H9 (cell line): ENCODE measurements around the gene MS4A18. TPM values are rescaled to one million over a fixed set of nuclear protein-coding genes. Genes with fewer than 3 reads are reported as not detected.

Experiments
- DNase-seq: peaks from one replicate; pipeline ENCODE4 v3.0.0-alpha.2; 2017
- H2AFZ ChIP-seq: one replicate; pipeline ENCODE4 v1.6.1; 2013; ENCODE audit warnings: mild to moderate bottlenecking, low read length, control low read depth, moderate library complexity
- H2AK5ac ChIP-seq: 2 replicates; pipeline ENCODE4 v1.6.1; 2013; ENCODE audit warnings: low read length, control low read depth, mixed read lengths; ENCODE audit not compliant: insufficient read length
- H2BK120ac ChIP-seq: one replicate; pipeline ENCODE4 v1.6.1; 2013; ENCODE audit warnings: low read depth, mild to moderate bottlenecking, low read length, control low read depth, inconsistent platforms; ENCODE audit not compliant: poor library complexity, severe bottlenecking
- H2BK12ac ChIP-seq: 2 replicates; pipeline ENCODE4 v1.6.1; 2013; ENCODE audit warnings: low read length, control low read depth, mixed read lengths, low read depth; ENCODE audit not compliant: insufficient read length
- H2BK15ac ChIP-seq: 2 replicates; pipeline ENCODE4 v1.6.1; 2013; ENCODE audit warnings: low read depth, low read length, control low read depth
- H2BK20ac ChIP-seq: one replicate; pipeline ENCODE4 v1.6.1; 2013; ENCODE audit warnings: low read depth, mild to moderate bottlenecking, low read length, control low read depth, inconsistent platforms; ENCODE audit not compliant: poor library complexity, severe bottlenecking
- H2BK5ac ChIP-seq: 2 replicates; pipeline ENCODE4 v1.6.1; 2013; ENCODE audit warnings: low read length, control low read depth, mixed read lengths; ENCODE audit not compliant: insufficient read length
- H3K14ac ChIP-seq: 2 replicates; pipeline ENCODE4 v1.6.1; 2013; ENCODE audit warnings: low read length, control low read depth; ENCODE audit not compliant: insufficient read depth
- H3K18ac ChIP-seq: 2 replicates; pipeline ENCODE4 v1.6.1; 2013; ENCODE audit warnings: low read depth, mild to moderate bottlenecking, mixed read lengths, low read length, control low read depth; ENCODE audit not compliant: insufficient read length
- H3K23ac ChIP-seq: 2 replicates; pipeline ENCODE4 v1.6.1; 2013; ENCODE audit warnings: low read length, control low read depth, mixed read lengths, low read depth; ENCODE audit not compliant: insufficient read length
- H3K23me2 ChIP-seq: 2 replicates; pipeline ENCODE4 v1.6.1; 2013; ENCODE audit warnings: low read depth, mild to moderate bottlenecking, mixed read lengths, low read length, control low read depth; ENCODE audit not compliant: insufficient read length, poor library complexity, severe bottlenecking
- H3K27ac ChIP-seq: 2 replicates; pipeline ENCODE4 v1.5.1; 2013; ENCODE audit warnings: low read length, control low read depth, mixed read lengths, low read depth; ENCODE audit not compliant: insufficient read length
- H3K27me3 ChIP-seq: 2 replicates; pipeline ENCODE4 v1.6.1; 2013; ENCODE audit warnings: low read length, control low read depth, inconsistent platforms; ENCODE audit not compliant: insufficient read depth
- H3K4ac ChIP-seq: 2 replicates; pipeline ENCODE4 v1.6.1; 2013; ENCODE audit warnings: low read depth, mild to moderate bottlenecking, control low read depth, inconsistent platforms, low read length, moderate library complexity
- H3K4me1 ChIP-seq: 2 replicates; pipeline ENCODE4 v1.6.1; 2013; ENCODE audit warnings: low read length, control low read depth, inconsistent platforms; ENCODE audit not compliant: insufficient read depth
- H3K4me2 ChIP-seq: 2 replicates; pipeline ENCODE4 v1.6.1; 2013; ENCODE audit warnings: low read length, control low read depth, mixed read lengths; ENCODE audit not compliant: insufficient read length, insufficient read depth
- H3K56ac ChIP-seq: 2 replicates; pipeline ENCODE4 v1.6.1; 2013; ENCODE audit warnings: low read depth, mild to moderate bottlenecking, mixed read lengths, low read length, control low read depth; ENCODE audit not compliant: insufficient read length
- H3K79me1 ChIP-seq: 2 replicates; pipeline ENCODE4 v1.6.1; 2013; ENCODE audit warnings: low read depth, mild to moderate bottlenecking, moderate library complexity, low read length, control low read depth, inconsistent platforms; ENCODE audit not compliant: insufficient read depth, poor library complexity, severe bottlenecking
- H3K79me2 ChIP-seq: 2 replicates; pipeline ENCODE4 v1.6.1; 2013; ENCODE audit warnings: low read length, control low read depth, inconsistent platforms; ENCODE audit not compliant: insufficient read depth
- H3K9ac ChIP-seq: 2 replicates; pipeline ENCODE4 v1.6.1; 2013; ENCODE audit warnings: low read length, control low read depth, mixed read lengths; ENCODE audit not compliant: insufficient read length; ENCODE audit errors: extremely low read depth
- H3K9me3 ChIP-seq: one replicate; pipeline ENCODE4 v1.6.1; 2013; ENCODE audit warnings: low read depth, low read length, inconsistent platforms; ENCODE audit not compliant: control insufficient read depth
- H3T11ph ChIP-seq: one replicate; pipeline ENCODE4 v1.6.1; 2013; ENCODE audit warnings: mild to moderate bottlenecking, low read length, control low read depth, inconsistent platforms
- H4K20me1 ChIP-seq: one replicate; pipeline ENCODE4 v1.6.1; 2013; ENCODE audit not compliant: control insufficient read depth, insufficient read length, insufficient read depth
- H4K5ac ChIP-seq: 2 replicates; pipeline ENCODE4 v1.6.1; 2013; ENCODE audit warnings: low read depth, mild to moderate bottlenecking, mixed read lengths, low read length, control low read depth; ENCODE audit not compliant: insufficient read length
- H4K8ac ChIP-seq: replicated peaks from 2 replicates; pipeline ENCODE4 v1.6.1; 2013; ENCODE audit warnings: low read length, control low read depth, mixed read lengths, low read depth; ENCODE audit not compliant: insufficient read length
- H4K91ac ChIP-seq: 2 replicates; pipeline ENCODE4 v1.6.1; 2013; ENCODE audit warnings: low read depth, mild to moderate bottlenecking, moderate library complexity, mixed read lengths, low read length, control low read depth; ENCODE audit not compliant: insufficient read length
- H3K27ac Mint-ChIP-seq, 3 experiments: 2 replicates in 2 of 3; 3 replicates in 1 of 3; pipeline ENCODE4 v1.8.0; 2020 to 2021; ENCODE audit warnings: mixed read lengths in 3 of 3, mild to moderate bottlenecking in 1 of 3, moderate library complexity in 1 of 3
- H3K27me3 Mint-ChIP-seq: 2 replicates; pipeline ENCODE4 v1.8.0; 2021; ENCODE audit warnings: low read depth, mild to moderate bottlenecking, moderate library complexity, mixed read lengths
- H3K36me3 Mint-ChIP-seq, 3 experiments: 2 replicates in 2 of 3; 3 replicates in 1 of 3; pipeline ENCODE4 v1.8.0; 2020 to 2021; ENCODE audit warnings: low read depth in 3 of 3, mixed read lengths in 3 of 3; ENCODE audit not compliant: insufficient read depth in 1 of 3
- H3K4me1 Mint-ChIP-seq, 2 experiments: 2 replicates each; pipeline ENCODE4 v1.8.0; 2020; ENCODE audit warnings: mixed read lengths in 2 of 2
- H3K4me3 Mint-ChIP-seq, 2 experiments: 2 replicates in 1 of 2; 3 replicates in 1 of 2; pipeline ENCODE4 v1.8.0; 2020 to 2021; ENCODE audit warnings: mild to moderate bottlenecking in 2 of 2, mixed read lengths in 2 of 2, moderate library complexity in 1 of 2
- H3K9me3 Mint-ChIP-seq, 2 experiments: 2 replicates in 1 of 2; 3 replicates in 1 of 2; pipeline ENCODE4 v1.8.0; 2020; ENCODE audit warnings: mild to moderate bottlenecking in 2 of 2, mixed read lengths in 2 of 2, moderate library complexity in 1 of 2
- WGBS: extraction: QIAGEN DNeasy Blood & Tissue Kit; methylation state at CpG from one replicate; pipeline ENCODE4 v1.1.7; 2013; ENCODE audit warnings: missing lambda C conversion rate, low lambda C conversion rate, mixed read lengths; ENCODE audit not compliant: insufficient read length; ENCODE audit errors: extremely low coverage; 5-methylcytosine and 5-hydroxymethylcytosine counted together
- total RNA-seq: library from RNA; stranded (reverse); gene quantifications from 2 replicates; pipeline ENCODE4 v1.2.1, GENCODE V29; 2021
- TF ChIP-seq, protein P1 (sequence below): fragments of 200-600 bp; sonication (generic); conservative IDR thresholded peaks from 3 replicates; pipeline ENCODE4 v1.8.0; 2021; ENCODE audit warnings: antibody characterized with exemption, mild to moderate bottlenecking

The MS4A18 gene
- total RNA-seq, 1 experiment from 2014 or later: not detected

DNA sequence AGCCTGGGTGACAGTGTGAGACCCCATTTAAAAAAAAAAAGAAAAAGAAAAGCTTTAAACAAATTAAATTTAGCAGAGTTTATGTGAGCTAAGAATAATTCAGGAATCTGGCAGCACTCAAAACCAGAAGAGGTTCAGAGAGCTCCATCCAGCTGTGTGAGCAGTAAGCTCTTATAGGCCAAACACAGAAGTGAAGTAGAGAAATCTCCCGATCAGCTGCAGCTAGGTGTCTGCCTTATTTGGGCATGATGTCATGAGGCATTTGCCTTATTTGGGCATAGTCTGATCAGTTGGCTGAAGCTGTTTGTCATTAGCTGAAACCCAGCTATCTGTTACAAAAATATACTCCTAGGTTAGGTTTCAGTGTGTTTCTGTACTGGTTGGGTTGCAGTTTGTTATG, 40.4 kb downstream of the MS4A18 start:
- H3K36me3 Mint-ChIP-seq: peaks cover 0 to 5% (median 0%) of the 10 kb centered on the region in 3 experiments; a peak in 1 of 7 replicates
- Histone ChIP-seq H3K23ac (no peak overlapping the region), H4K91ac (no peak overlapping the region), H2BK120ac (no peak overlapping the region), H3K79me2 (no peaks in the 10 kb centered on the region), H3K9ac (no peak overlapping the region), H4K8ac (no peak overlapping the region), H3K14ac (no peak overlapping the region), H3K4me2 (no peak overlapping the region), H2BK20ac (no peak overlapping the region), H3K4me1 (no peaks in the 10 kb centered on the region), H2AK5ac (no peak overlapping the region), H4K5ac (no peak overlapping the region), H2BK12ac (no peak overlapping the region), H3K27me3 (no peaks in the 10 kb centered on the region), H3K18ac (no peak overlapping the region), H3K4ac (no peak overlapping the region), H4K20me1 (no peaks in the 10 kb centered on the region), H3K56ac (no peak overlapping the region), H3K23me2 (no peaks in the 10 kb centered on the region), H2AFZ (no peak overlapping the region), H3K27ac (no peak overlapping the region), H3K9me3 (no peaks in the 10 kb centered on the region), H3K79me1 (no peaks in the 10 kb centered on the region), H2BK5ac (no peak overlapping the region), H3T11ph (no peak overlapping the region), H2BK15ac (no peak overlapping the region)
- no CpG with 5 or more reads among the region's 1 CpG for WGBS
- DNase-seq: no peak
- TF ChIP-seq, protein P1, sequence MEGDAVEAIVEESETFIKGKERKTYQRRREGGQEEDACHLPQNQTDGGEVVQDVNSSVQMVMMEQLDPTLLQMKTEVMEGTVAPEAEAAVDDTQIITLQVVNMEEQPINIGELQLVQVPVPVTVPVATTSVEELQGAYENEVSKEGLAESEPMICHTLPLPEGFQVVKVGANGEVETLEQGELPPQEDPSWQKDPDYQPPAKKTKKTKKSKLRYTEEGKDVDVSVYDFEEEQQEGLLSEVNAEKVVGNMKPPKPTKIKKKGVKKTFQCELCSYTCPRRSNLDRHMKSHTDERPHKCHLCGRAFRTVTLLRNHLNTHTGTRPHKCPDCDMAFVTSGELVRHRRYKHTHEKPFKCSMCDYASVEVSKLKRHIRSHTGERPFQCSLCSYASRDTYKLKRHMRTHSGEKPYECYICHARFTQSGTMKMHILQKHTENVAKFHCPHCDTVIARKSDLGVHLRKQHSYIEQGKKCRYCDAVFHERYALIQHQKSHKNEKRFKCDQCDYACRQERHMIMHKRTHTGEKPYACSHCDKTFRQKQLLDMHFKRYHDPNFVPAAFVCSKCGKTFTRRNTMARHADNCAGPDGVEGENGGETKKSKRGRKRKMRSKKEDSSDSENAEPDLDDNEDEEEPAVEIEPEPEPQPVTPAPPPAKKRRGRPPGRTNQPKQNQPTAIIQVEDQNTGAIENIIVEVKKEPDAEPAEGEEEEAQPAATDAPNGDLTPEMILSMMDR: no peak
- no peak overlapping the region for H3K27ac Mint-ChIP-seq
- H3K4me3 Mint-ChIP-seq: no peak overlapping the region
- H3K4me1 Mint-ChIP-seq: peaks cover 10 to 19% of the 10 kb centered on the region in 2 experiments
- peaks cover 3% of the 10 kb centered on the region in 2 experiments; a peak in 3 of 5 replicates for H3K9me3 Mint-ChIP-seq
- peaks cover 22% of the 10 kb centered on the region for H3K27me3 Mint-ChIP-seq
